ENCODE results near the gene MYCBPAP. TPM values are rescaled to one million over a fixed set of nuclear protein-coding genes. Genes with fewer than 3 reads are reported as not detected.
A peak's percentile ranks its signal among the peaks of the same experiment; 100 is the strongest.

The MYCBPAP gene, protein sequence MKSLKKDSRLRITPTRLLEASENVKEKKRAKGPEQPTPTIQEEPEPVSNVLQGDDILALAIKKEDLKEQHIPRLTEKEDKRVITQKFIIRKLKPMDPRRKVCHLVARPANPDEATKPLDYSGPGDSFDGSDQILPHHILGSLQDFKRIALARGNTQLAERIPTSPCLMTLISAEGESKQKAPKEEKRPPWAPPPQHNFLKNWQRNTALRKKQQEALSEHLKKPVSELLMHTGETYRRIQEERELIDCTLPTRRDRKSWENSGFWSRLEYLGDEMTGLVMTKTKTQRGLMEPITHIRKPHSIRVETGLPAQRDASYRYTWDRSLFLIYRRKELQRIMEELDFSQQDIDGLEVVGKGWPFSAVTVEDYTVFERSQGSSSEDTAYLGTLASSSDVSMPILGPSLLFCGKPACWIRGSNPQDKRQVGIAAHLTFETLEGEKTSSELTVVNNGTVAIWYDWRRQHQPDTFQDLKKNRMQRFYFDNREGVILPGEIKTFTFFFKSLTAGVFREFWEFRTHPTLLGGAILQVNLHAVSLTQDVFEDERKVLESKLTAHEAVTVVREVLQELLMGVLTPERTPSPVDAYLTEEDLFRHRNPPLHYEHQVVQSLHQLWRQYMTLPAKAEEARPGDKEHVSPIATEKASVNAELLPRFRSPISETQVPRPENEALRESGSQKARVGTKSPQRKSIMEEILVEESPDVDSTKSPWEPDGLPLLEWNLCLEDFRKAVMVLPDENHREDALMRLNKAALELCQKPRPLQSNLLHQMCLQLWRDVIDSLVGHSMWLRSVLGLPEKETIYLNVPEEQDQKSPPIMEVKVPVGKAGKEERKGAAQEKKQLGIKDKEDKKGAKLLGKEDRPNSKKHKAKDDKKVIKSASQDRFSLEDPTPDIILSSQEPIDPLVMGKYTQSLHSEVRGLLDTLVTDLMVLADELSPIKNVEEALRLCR
- not detected in 2 replicates for total RNA-seq (2014; rRNA removed; shearing (Covaris generic))

DNA sequence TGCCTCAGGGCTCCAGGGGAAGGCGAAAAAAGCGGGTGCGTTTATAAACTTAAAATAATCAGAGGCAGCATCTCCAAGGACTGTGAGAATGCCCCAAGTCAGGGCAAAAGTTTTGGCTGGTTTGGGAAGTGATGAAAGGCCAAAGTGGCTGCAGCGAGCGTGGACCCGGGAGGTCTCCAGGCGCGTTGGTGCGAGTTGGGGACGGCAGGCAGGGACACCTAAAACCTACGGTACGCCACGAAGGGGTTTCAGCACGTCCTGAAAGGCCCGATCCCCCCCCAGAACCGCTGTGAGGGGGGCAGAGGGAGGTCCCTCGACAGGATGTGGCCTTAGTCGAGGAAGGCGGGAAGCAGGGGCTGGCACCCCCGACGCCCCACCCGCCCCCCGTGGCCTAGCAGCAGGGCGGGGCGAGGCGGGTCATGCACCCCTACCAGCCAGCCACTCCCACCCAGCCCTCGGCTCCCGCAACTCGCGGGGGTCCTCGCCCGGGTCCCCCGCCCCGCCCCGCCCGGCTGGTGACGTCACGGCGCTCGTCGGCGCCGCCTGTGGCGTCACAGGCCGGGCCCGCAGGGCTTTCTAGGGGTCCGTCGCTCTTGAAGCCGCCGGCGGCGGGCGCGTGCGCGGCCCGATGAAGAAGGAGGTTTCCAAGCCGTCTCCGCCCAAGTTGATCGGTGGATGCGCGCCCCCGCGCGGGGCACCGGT is at the start of gene MYCBPAP:
Gene MYCBPAP (plus strand): TSS at position 569 of the 702 bp plus-strand sequence. CDS start 236 bp downstream, outside the sequence.
- DNase-seq (ENCODE audit: low spot score): peak; percentile 61

DNA sequence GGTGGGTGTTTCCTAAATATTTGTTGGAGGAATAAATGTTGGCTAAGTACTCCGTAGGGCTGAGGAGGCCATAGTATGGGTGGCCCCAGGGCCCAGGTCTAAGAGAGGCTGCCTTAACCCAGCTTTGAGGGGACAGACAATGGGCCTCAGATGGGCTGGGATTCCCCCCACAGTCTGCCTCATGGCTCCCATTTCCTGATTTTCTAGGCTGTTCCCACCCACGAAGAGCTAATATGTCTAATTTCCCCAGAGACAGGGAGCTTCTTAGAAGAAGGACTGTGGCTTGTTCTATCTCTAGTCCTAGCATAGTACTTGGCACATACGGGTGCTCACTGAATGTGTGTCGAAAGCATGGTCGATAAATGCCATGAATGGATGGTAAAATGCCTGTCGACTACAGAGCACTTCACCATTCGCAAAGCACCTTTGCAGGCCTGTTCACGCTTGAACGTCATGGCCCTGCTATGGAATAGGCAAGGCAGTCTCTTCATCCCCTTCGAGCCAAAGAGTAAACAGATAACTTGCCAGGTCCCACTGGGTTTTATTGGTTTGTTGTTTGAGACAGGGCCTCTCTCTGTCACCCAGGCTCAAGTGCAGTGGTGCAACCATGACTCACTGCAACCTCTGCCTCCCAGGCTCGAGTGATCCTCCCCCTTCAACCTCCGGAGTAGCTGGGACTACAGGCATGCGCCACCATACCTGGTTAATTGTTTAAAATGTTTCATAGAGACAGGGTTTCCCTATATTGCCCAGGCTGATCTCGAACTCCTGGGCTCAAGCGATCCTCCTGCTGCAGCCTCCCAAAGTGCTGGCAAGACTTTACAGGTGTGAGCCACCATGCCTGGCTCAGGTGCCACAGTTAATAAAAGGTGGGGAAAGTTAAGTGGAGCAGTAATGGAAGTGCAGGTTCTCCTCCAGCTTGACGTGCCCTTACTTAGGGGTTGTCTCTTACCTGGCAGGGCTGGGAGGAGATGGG is 49.2 kb upstream of the MYCBPAP start:
- DNase-seq (ENCODE audit: low spot score): peak; percentile 67

DNA sequence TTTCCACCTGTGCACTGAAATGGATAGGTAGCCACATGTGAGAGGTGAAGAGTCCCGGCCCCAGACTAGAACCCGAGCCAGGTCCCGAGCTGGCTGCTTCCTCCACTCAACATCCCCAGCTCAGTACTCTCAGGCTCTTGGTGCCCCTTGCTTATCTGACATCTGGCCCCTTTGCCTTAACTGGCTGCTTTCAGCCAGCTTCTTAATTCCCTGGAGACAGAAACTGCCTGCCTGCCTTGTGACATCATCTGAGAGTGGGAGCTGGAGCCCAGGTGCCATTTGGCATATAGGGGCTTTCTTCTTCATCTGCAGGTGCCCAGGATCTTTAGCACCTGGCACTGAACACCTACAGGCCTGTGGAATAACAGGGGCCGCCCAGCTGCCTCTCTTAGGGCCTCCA is 48.5 kb upstream of the MYCBPAP start:
- DNase-seq (ENCODE audit: low spot score): no peak

DNA sequence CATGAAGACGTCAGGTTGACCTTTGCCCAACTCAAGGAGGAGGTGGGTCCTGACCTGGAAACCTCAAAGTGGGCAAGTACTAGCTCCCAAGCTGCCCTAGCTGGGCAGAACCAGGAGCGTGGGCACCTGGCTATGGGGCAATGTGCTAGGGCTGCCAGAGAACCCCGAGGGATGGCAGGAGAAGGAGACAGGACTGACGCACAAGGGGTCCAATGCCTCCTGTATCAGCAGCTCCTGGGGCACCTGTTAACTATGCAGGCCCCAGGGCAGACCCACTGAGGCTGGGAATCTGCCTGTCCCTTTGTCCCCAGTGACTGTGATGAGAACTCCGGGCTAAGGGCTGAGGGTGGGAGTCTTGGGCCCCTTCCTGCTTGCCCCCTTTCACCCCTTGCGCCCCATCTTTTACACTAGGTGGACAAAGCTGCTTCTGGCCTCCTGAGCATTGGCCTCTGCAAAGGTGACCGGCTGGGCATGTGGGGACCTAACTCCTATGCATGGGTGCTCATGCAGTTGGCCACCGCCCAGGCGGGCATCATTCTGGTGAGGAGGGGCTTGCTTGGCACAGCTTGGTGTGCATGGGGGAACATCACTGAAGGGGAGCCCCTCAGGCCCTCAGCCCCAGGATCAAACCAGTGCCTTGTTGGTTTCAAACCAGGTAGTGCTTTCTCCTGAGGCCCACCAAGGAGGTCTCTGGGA is 47.3 kb upstream of the MYCBPAP start:
- DNase-seq (ENCODE audit: low spot score): no peak

DNA sequence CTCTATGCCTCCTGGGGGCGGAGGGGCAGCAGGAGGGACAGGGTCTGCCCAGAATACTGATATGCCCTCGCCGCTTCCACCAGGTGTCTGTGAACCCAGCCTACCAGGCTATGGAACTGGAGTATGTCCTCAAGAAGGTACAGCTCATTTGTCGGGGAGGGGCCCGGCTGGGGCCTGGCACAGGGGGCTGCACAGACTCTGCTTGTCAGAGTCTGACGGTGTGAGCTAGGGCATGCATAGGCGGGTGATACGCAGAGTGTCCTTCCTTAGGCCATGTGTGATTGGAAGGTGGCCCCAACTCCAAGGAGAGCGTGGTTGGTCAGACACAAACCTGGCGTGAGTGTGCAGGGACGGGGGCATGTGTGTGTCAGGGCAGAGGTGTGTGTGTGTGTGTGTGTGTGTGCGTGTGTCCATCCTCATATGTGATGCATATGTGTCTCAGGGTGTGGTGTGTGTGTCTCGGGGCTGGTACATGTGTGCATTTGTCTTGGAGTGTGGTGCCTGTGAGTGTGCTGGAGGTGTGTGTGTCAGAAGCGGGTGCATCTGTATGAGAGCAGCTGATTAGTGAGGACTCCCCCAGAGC is 46.6 kb upstream of the MYCBPAP start:
- no peak for DNase-seq (ENCODE audit: low spot score)

DNA sequence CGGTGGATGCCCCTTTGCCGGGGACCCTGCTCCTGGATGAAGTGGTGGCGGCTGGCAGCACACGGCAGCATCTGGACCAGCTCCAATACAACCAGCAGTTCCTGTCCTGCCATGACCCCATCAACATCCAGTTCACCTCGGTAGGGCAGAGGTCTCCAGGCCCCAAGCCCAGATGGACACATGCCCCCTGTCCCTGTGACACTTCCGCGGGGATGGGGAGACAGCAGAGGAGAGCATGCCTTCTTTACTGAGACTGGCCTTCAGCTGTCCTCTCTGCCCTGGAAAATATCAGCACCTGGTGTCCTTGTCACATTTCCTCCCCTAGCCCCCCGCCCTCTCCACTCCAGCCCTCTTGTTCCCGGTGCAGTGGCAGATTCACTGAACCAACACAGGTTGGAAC is 45.8 kb upstream of the MYCBPAP start:
- no peak for DNase-seq (ENCODE audit: low spot score)

DNA sequence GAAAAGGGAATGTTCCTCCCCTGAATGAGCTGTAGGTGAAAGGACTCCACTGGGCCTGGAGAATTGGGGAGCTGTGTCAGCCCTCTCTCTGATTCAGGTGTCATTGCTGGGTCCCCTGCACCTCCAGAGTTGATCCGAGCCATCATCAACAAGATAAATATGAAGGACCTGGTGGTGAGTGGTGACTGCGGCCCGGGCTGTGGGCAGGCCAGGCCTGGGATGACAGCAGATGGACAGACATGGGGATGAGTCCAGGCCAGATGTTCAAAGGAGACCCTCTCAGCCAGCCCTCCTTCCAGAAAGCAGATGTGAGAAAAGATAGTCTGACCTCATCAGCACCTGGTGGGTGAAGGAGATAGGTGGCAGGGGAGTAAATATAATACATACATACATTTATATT is 44.1 kb upstream of the MYCBPAP start:
- DNase-seq (ENCODE audit: low spot score): no peak

DNA sequence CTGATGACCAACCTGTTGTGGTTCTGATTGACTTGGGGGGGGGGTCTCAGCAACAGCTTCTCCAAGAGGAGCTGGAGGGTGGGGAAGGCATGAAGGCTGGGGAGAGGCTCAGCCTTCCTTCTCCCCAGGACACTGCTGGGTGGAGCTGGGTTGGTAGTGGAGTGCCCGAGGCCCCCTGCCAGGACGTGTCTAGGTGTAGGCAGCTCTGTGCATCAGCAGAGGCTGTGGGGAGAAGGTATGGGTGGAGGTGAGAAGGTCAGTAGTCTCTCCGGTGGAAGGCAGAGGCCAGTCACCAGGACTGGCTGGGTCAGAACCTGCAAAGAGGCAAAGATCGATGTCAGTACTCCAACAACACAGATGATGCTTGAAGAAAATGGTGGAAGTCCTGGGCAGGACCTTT is 43.5 kb upstream of the MYCBPAP start:
- no peak for DNase-seq (ENCODE audit: low spot score)

DNA sequence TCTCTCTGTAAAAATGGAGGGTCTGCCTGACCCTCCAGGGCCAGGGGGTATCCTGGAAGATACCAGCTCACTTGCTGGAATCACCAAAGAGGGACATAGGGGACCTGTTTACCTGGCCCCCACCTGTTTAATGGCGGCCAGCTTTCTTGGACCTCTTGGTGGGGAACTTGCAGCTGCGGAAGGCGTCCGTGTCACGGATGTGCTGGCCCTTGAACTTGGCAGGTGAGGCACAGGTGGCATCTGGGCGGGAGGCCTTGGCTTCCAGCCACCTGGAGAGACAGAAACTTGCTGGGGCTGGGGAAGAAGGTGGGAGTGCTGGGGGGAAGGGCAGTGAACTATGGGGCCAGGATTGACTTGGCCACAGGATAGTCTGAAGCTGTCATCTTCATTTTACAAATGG is 43.1 kb upstream of the MYCBPAP start:
- DNase-seq (ENCODE audit: low spot score): no peak

DNA sequence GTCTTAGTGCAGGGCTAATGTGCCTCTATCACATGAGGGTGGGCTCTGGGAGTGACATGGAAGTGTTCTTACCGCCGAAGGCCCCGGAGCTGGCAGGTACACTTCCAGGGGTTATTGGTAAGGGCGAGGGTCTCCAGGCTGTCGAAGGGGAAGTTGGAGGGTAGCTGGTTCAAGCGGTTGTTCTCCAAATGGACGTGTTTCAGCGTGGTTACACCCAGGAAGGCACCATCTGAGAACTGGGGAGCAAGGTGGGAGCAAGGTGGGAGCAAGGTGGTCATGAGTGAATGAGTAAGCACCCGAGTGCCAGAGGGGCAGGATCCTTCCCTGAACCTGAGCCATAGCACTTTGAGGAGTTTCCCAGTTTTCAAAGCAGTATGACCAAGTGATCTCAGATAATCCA is 42.6 kb upstream of the MYCBPAP start:
- no peak for DNase-seq (ENCODE audit: low spot score)

DNA sequence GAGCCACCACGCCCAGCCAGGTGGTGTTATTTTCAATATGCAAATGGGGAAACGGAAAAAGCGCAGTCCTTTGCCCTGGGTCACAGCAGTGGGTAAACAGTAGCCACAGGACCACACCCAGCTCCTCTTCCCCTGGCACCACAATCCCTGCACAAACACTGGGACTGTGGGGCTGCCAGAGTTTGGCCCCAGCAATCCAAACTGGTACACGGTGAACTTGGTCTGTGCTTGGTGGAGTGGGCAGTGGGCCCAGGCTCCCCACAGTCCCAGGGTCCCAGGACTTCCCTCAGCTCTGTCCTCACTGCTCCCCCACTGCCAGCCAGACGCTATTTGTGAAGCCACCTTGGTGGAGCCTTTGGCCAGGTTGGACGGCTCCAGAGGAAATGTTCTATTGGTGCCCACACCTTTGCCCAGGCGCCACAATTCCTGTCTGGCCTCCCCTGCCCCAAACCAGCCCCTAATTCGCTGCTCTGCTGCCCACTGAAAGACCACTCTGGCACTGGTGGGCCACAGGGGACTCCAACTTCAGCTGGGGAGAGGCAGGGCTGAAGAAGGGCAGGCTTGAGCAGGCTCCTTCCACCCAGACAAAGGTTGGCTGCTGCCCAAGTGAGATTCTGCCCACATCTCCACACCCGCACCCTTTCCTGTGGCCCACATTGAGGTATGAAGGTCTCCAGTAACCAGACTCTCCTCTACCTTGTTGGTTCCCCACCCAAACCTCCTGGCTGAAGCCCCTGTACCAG is 41.7 kb upstream of the MYCBPAP start:
- no peak for DNase-seq (ENCODE audit: low spot score)

DNA sequence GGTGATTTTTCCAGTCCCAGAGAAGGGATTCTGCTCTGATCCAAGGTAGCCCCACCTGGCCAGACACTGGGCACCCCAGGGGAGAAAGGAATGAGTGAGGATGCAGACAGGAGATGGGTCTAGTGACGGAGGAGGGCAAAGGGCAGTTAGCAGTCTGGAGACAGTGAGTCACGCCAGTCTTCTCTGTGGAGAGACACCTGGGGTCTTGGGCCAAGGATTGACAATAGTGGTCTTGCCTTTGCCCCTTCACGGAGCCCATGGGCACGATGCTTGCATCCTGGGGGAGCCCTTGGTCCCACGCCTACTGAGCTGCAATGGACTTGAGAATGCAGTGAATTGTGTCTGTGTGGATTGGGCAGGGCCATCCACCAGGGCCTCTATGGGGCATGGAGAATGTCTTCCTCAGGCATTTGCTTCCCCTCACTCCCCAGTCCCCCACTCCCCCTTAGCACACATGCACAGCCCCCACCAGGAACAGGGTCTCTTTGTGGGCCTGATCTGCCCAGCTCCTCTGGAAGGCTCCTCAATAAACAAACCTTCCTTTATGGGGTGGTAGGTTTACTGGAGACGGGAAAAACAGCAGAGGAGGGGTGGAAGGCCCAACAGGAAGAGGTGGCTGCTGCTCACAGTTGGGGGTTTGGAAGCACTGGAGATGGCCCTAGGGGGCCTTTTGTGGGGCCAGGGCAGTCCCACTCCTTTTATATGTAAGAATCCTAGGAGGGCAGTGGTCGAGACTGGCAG is 41.0 kb upstream of the MYCBPAP start:
- DNase-seq (ENCODE audit: low spot score): no peak

DNA sequence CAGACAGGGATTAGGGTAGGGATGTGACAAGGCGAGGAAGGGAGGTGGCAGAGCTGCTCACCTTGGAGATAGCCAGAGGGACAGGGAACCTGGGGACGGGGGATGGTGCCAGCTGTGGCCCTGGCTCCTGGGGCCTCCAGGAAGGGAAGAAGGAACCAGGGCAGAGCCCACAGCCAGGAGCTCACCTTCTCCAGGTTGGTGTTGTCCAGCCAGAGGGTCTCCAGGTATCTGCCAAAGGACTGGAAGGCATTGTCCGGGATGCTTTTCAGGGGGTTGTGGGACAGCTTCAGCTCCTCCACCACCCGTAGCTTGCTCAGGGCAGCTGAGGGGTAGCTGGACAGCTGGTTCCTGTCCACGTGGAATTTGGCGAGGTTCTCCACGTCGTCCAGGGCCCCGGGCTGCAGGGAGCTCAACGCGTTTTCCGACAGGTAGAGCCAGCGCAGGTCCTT is 40.4 kb upstream of the MYCBPAP start:
- DNase-seq (ENCODE audit: low spot score): no peak

DNA sequence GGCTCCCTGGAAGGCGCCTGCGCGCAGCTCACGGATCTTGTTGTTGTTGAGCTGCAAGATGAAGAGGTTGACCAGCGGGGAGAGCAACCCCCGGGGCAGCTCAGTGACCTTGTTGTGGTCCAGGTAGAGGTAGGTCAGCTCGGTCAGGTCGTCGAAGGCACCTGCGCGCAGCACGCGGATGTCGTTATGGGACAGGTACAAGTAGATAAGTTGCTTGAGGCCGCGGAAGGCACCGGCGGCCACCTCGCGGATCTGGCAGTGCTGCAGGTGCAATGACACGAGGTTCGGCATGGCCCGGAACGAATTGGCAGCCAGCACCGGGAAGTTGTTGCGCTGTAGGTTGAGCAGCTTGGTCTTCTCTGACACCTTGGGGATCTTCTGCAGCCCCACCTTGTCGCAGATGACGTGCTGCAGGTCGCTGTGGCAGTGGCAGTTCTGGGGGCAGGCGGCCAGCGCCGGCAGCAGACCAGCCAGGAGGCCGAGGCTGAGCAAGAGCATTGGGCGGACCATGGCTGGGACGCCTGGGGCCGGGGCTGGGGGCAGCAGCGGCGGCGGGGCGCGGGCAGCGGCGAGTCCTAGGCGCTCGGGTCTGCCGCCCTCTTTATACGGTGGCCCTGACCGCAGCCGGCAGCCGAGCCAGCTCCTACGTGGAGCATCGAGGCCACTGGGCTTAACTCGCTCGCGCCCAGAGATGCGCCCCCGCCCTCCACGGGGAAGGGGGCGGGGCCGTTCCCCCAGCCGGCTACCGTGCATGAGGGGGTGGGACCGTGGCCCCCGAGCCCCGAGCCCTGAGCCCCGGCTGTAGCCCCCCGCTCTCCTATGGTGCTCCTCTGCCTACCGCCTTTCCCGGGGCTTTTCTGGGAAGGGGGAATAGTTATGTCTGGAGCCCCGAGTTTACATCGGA is 39.7 kb upstream of the MYCBPAP start, which contains the start of gene CHAD:
Gene CHAD (minus strand): TSS at position 577 of the 904 bp plus-strand sequence. CDS start 67 bp downstream, at position 510.
- no peak for DNase-seq (ENCODE audit: low spot score)

DNA sequence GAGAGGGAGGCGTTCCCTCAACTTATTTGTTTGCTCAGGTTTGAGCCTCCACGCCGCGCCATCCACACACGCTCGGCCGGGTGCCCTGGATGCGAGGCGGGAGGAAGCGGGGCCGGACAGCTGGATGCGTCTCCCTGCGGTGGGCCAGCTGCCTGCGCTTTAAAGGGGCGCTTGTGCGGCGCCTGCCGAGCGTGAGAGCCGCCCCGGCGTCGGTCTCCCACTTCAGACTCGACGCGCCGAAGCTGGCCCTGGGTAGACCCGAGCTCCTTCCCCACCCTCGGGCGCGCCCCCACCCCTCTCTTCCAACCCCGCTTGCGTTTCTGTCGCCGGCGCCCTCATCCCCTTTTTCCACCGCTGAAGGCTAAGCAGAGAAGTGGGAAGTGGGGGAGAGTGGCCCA is 39.0 kb upstream of the MYCBPAP start:
- DNase-seq (ENCODE audit: low spot score): no peak

DNA sequence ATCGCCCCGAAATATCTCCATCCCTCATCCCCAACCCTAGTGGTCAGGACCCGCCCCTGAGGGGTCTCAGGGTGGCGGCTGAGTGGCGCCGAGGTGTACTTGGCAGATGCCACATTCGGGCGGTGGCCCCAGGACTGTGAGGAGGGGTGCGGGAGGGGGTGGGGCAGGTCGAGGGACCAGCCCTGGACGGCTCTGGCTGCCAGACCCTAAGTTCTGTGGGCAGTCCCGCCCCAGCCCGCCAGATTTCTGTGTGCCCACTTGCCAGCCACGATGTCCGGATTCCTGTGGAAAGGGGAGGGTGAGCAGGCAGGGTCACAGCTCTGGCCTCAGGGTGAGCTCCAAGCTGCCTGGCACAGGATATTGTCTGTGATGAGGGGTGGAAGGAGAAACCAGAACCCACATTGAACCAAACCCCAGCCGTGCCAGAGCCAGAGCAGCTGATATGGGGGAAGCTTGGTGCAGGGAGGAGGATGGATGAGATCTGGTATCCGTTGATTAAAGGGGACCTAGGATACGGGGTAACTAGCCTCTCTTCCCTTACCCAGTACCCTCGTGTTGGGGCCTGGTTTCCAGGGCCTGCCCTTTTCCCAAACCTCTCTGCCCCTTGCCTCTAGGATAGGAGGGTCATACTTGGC is 38.5 kb upstream of the MYCBPAP start:
- DNase-seq (ENCODE audit: low spot score): no peak

Data from HT-29 (cell line).